SK-N-SH (cell line): ENCODE results near the gene ITGB6. TPM values are rescaled to one million over a fixed set of nuclear protein-coding genes. Genes with fewer than 3 reads are reported as not detected.
A peak's percentile ranks its signal among the peaks of the same experiment; 100 is the strongest.

Experiments
- CTCF ChIA-PET: fragments of 300-600, 350-600 bp; formaldehyde crosslinking; extraction: SDS; loops from one replicate; lab custom pipeline; 2021; lab: Yijun Ruan, JAX
- POLR2A ChIA-PET: fragments of 350-600 bp; sonication (Branson Sonifier 250); formaldehyde crosslinking; extraction: SDS; loops from one replicate; lab custom pipeline; 2020; ENCODE audit warnings: antibody characterized with exemption, inconsistent platforms; lab: Yijun Ruan, JAX
- DNase-seq: peaks from one replicate; pipeline ENCODE4 v3.0.0; 2012
- H2AFZ ChIP-seq: fragments of 200-600 bp; sonication (generic); 2 replicates; pipeline ENCODE4 v1.8.1; 2016; ENCODE audit warnings: antibody characterized with exemption, mild to moderate bottlenecking, low read depth
- H3F3A ChIP-seq: fragments of 200-600 bp; sonication (generic); replicated peaks from 2 replicates; pipeline ENCODE3; 2016; ENCODE audit warnings: antibody characterized with exemption, mild to moderate bottlenecking; ENCODE audit not compliant: insufficient read depth
- H3K27ac ChIP-seq, 2 experiments: fragments of 200-500 bp in 1 of 2; fragments of 200-600 bp in 1 of 2; sonication (Bioruptor generic) in 1 of 2; sonication (generic), shearing (Covaris generic) in 1 of 2; 2 replicates each; pipeline versions ENCODE4 v1.5.1 to v1.6.1; 2014 to 2016; ENCODE audit warnings: low read depth in 2 of 2, inconsistent platforms in 1 of 2, low read length in 1 of 2, mild to moderate bottlenecking in 1 of 2, mixed read lengths in 1 of 2
- H3K27me3 ChIP-seq: fragments of 200-600 bp; sonication (generic), shearing (Covaris generic); 2 replicates; pipeline ENCODE4 v1.6.1; 2016; ENCODE audit warnings: mixed run types; ENCODE audit not compliant: insufficient read depth
- H3K36me3 ChIP-seq, 2 experiments: fragments of 200-500 bp in 1 of 2; fragments of 200-600 bp in 1 of 2; sonication (Bioruptor generic) in 1 of 2; sonication (generic) in 1 of 2; replicated peaks in 1 of 2; 2 replicates each; pipeline versions ENCODE3 to v1.5.1; 2014 to 2016; ENCODE audit warnings: low read length in 1 of 2, mild to moderate bottlenecking in 1 of 2; ENCODE audit not compliant: insufficient read depth in 2 of 2, control insufficient read depth in 1 of 2
- H3K4me1 ChIP-seq, 2 experiments: fragments of 200-500 bp in 1 of 2; fragments of 200-600 bp in 1 of 2; sonication (Bioruptor generic) in 1 of 2; sonication (generic), shearing (Covaris generic) in 1 of 2; 2 replicates each; pipeline versions ENCODE4 v1.5.1 to v1.6.1; 2014 to 2016; ENCODE audit warnings: low read depth in 1 of 2, low read length in 1 of 2, mixed run types in 1 of 2; ENCODE audit not compliant: insufficient read depth in 2 of 2, control insufficient read depth in 1 of 2
- H3K4me2 ChIP-seq: fragments of 200-600 bp; sonication (generic), shearing (Covaris generic); 2 replicates; pipeline ENCODE4 v1.6.1; 2017; ENCODE audit warnings: mixed run types
- H3K4me3 ChIP-seq, 2 experiments: fragments of 200-500 bp in 1 of 2; fragments of 200-600 bp in 1 of 2; sonication (Bioruptor generic) in 1 of 2; sonication (generic), shearing (Covaris generic) in 1 of 2; 2 replicates each; pipeline versions ENCODE4 v1.5.1 to v1.8.1; 2014 to 2016; ENCODE audit warnings: low read depth in 2 of 2, inconsistent platforms in 1 of 2, low read length in 1 of 2, mild to moderate bottlenecking in 1 of 2, mixed read lengths in 1 of 2, moderate library complexity in 1 of 2
- H3K79me2 ChIP-seq: fragments of 200-600 bp; sonication (generic); 2 replicates; pipeline ENCODE4 v1.8.1; 2017; ENCODE audit warnings: mild to moderate bottlenecking; ENCODE audit not compliant: insufficient read depth
- H3K9ac ChIP-seq: fragments of 200-600 bp; sonication (generic); 2 replicates; pipeline ENCODE4 v1.6.1; 2017; ENCODE audit warnings: mixed run types
- H3K9me2 ChIP-seq: fragments of 200-600 bp; sonication (generic); 2 replicates; pipeline ENCODE4 v1.6.1; 2017; ENCODE audit warnings: mixed run types
- H3K9me3 ChIP-seq: fragments of 200-600 bp; sonication (generic); 2 replicates; pipeline ENCODE4 v1.6.1; 2017; ENCODE audit warnings: mixed run types, mild to moderate bottlenecking, moderate library complexity
- H4K20me1 ChIP-seq: fragments of 200-600 bp; sonication (generic); 2 replicates; pipeline ENCODE4 v1.6.1; 2017; ENCODE audit warnings: mild to moderate bottlenecking, mixed run types; ENCODE audit not compliant: insufficient read depth
- EP300 ChIP-seq, 2 experiments: IDR thresholded peaks; 2 replicates each; pipeline versions ENCODE4 v1.4.0 to v1.6.1; 2012; ENCODE audit warnings: borderline replicate concordance in 1 of 2, low read depth in 1 of 2, low read length in 1 of 2
- EZH2phosphoT487 ChIP-seq: fragments of 200-600 bp; sonication (generic); IDR thresholded peaks from 2 replicates; pipeline ENCODE4 v1.6.1; 2017; ENCODE audit warnings: low read depth, mixed run types, mild to moderate bottlenecking, antibody characterized with exemption, moderate library complexity, borderline replicate concordance
- FOSL2 ChIP-seq: IDR thresholded peaks from 2 replicates; pipeline ENCODE4 v1.4.0; 2012; ENCODE audit warnings: low read depth, mild to moderate bottlenecking, moderate library complexity, borderline replicate concordance
- FOXM1 ChIP-seq: IDR thresholded peaks from 2 replicates; pipeline ENCODE4 v1.4.0; 2012; ENCODE audit warnings: low read depth, mild to moderate bottlenecking
- GABPA ChIP-seq: IDR thresholded peaks from 2 replicates; pipeline ENCODE4 v1.4.0; 2012; ENCODE audit warnings: low read depth, mild to moderate bottlenecking
- JUND ChIP-seq: IDR thresholded peaks from 2 replicates; pipeline ENCODE4 v1.4.0; 2012
- MAX ChIP-seq: IDR thresholded peaks from 2 replicates; pipeline ENCODE4 v1.4.0; 2012; ENCODE audit warnings: low read depth
- MXI1 ChIP-seq: IDR thresholded peaks from 2 replicates; pipeline ENCODE4 v1.6.1; 2012; ENCODE audit warnings: mild to moderate bottlenecking, low read depth, low read length, improper control_type of control experiment
- NFIC ChIP-seq: IDR thresholded peaks from 2 replicates; pipeline ENCODE4 v1.4.0; 2012; ENCODE audit warnings: borderline replicate concordance
- PBX3 ChIP-seq: IDR thresholded peaks from 2 replicates; pipeline ENCODE4; 2012
- REST ChIP-seq: IDR thresholded peaks from 2 replicates; pipeline ENCODE4 v1.6.1; 2012; ENCODE audit warnings: mild to moderate bottlenecking, low read depth, low read length, moderate library complexity
- SIN3A ChIP-seq: IDR thresholded peaks from 2 replicates; pipeline ENCODE4 v1.6.1; 2012; ENCODE audit warnings: low read depth, mild to moderate bottlenecking, low read length, moderate library complexity, borderline replicate concordance
- TCF12 ChIP-seq: IDR thresholded peaks from 2 replicates; pipeline ENCODE4 v1.4.0; 2012
- TEAD4 ChIP-seq: IDR thresholded peaks from 2 replicates; pipeline ENCODE4 v1.4.0; 2012; ENCODE audit warnings: mild to moderate bottlenecking, borderline replicate concordance; ENCODE audit not compliant: insufficient read depth
- USF1 ChIP-seq: IDR thresholded peaks from 2 replicates; pipeline ENCODE4 v1.4.0; 2012; ENCODE audit warnings: low read depth, borderline replicate concordance
- YY1 ChIP-seq: IDR thresholded peaks from 2 replicates; pipeline ENCODE4 v1.4.0; 2012; ENCODE audit warnings: low read depth, mild to moderate bottlenecking
- WGBS: methylation state at CpG from one replicate; pipeline ENCODE4 v1.1.6; 2017; ENCODE audit warnings: low lambda C conversion rate; 5-methylcytosine and 5-hydroxymethylcytosine counted together
- polyA plus RNA-seq, 3 experiments: library from polyadenylated mRNA; depleted of rRNA; stranded (reverse); fragments of >200 nt; gene quantifications; 2 replicates each; pipeline ENCODE4 v1.2.3, GENCODE V29; 2012

ITGB6 gene
- polyA plus RNA-seq, 1 of the 3 experiments (the other 2 are of a cell fraction), result 0.10 TPM

GRCh38 chr2:160224060-160224459, 24.0 kb upstream of the ITGB6 start:
- H3K4me1 ChIP-seq, result peaks cover 38 to 78% of the 10 kb centered on the region in 2 experiments
- peak overlapping the region; percentile 4 to 16; a peak in 1 of 4 replicates for H3K4me3 ChIP-seq
- DNase-seq, result no peak
- WGBS, result 6% methylated on average over 3 of the region's 3 CpGs
- H3K79me2 ChIP-seq, result no peaks in the 10 kb centered on the region
- TF ChIP-seq NFIC (peak; percentile 57; the same call in 1 of the 2 replicates), PBX3 (peak; percentile 72), GABPA (no peak), REST (no peak), USF1 (no peak), YY1 (peak; percentile 23; the same call in 1 of the 2 replicates), JUND (peak; percentile 98), EP300 (IDR thresholded peaks at IDR 0.05; ENCODE audit: borderline replicate concordance in 1 of 2, low read depth in 1 of 2, low read length in 1 of 2) (peak in 1 of 2 experiments; percentile 79; a peak in 1 of 4 replicates), EZH2phosphoT487 (no peak), TEAD4 (peak; percentile 21; the same call in 1 of the 2 replicates), FOSL2 (peak; percentile 100), SIN3A (no peak), FOXM1 (0 out of 2 replicates have a peak, but pooled peaks have one; percentile 43), TCF12 (peak; percentile 76), MAX (peak; percentile 40; the same call in 1 of the 2 replicates), MXI1 (no peak)
- POLR2A ChIA-PET, result no interaction called here
- H3K27ac ChIP-seq, result peak overlapping the region; percentile 96 to 98
- peak overlapping the region; percentile 45 for H3K4me2 ChIP-seq
- no peaks in the 10 kb centered on the region for H3K36me3 ChIP-seq
- no peak overlapping the region for H2AFZ ChIP-seq
- H3K9ac ChIP-seq, result peak overlapping the region; percentile 50; the same call in 1 of the 2 replicates
- H3K9me3 ChIP-seq, result no peaks in the 10 kb centered on the region
- H3K27me3 ChIP-seq, result no peaks in the 10 kb centered on the region
- no peaks in the 10 kb centered on the region for H3K9me2 ChIP-seq
- no peaks in the 10 kb centered on the region for H4K20me1 ChIP-seq
- CTCF ChIA-PET, result interaction anchor here (0.9 to 1.8 kb wide), 4 partner anchors 28 to 771 kb away, joined by 3 to 6 read pairs (median 4); no protein-coding TSS in a partner anchor
- H3F3A ChIP-seq, result peaks cover 40% of the 10 kb centered on the region
